Hair follicle dermal papilla cell (primary cell): ENCODE measurements around the gene EEF1G. TPM values are rescaled to one million over a fixed set of nuclear protein-coding genes. Genes with fewer than 3 reads are reported as not detected.

ENCODE experiments used
- small RNA-seq: library from RNA; depleted of rRNA; stranded (forward); fragments of <200 nt; gene quantifications from one replicate; pipeline ENCODE3, GENCODE V24; 2012
- total RNA-seq: library from RNA; depleted of rRNA; stranded (reverse); fragments of >200 nt; gene quantifications from 2 replicates; pipeline ENCODE4 v1.2.3, GENCODE V29; 2012

The EEF1G gene, protein sequence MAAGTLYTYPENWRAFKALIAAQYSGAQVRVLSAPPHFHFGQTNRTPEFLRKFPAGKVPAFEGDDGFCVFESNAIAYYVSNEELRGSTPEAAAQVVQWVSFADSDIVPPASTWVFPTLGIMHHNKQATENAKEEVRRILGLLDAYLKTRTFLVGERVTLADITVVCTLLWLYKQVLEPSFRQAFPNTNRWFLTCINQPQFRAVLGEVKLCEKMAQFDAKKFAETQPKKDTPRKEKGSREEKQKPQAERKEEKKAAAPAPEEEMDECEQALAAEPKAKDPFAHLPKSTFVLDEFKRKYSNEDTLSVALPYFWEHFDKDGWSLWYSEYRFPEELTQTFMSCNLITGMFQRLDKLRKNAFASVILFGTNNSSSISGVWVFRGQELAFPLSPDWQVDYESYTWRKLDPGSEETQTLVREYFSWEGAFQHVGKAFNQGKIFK
- total RNA-seq: 1,028 and 1,088 TPM in 2 replicates

DNA sequence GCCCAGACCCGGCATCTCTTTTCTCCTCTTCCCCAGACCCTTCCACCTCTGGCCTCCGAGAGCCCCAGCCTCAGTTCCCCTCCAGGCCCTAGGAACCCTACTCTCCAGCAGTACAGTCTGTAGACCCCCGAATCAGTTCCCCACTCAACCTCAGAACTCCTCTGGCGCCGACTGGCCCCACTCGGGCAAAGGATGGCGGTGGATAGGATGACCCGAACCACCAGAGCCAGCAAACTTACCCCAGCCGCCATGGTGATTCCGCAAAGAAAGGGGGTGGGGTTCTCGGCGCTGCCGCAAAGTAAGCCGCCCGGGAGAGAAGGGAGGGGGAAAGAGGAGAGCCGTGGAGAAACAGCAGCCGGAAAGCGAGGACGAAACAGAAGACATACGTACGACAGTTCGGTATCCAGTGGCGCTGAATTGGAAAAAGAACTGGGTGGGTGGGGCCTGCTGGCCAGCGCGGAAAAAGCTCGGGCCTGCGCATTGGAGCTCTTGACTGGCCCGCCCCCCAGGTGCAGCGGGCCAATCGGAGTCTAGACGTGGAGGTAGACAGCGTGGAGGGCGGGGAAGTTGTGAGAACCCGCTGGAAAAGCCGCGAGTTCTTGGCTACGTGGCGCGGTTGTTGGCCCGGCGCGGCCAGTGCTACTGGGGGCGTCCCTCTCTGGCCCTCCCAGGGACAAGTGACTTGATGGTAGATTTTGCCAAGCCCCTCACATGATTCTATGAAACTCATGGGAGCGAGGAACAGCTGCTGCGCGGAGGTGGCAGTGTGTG is at the start of gene EEF1G:
EEF1G (minus strand) TSS at position 300 of the 771 bp plus-strand sequence; CDS start at position 251, 49 bp downstream.

DNA sequence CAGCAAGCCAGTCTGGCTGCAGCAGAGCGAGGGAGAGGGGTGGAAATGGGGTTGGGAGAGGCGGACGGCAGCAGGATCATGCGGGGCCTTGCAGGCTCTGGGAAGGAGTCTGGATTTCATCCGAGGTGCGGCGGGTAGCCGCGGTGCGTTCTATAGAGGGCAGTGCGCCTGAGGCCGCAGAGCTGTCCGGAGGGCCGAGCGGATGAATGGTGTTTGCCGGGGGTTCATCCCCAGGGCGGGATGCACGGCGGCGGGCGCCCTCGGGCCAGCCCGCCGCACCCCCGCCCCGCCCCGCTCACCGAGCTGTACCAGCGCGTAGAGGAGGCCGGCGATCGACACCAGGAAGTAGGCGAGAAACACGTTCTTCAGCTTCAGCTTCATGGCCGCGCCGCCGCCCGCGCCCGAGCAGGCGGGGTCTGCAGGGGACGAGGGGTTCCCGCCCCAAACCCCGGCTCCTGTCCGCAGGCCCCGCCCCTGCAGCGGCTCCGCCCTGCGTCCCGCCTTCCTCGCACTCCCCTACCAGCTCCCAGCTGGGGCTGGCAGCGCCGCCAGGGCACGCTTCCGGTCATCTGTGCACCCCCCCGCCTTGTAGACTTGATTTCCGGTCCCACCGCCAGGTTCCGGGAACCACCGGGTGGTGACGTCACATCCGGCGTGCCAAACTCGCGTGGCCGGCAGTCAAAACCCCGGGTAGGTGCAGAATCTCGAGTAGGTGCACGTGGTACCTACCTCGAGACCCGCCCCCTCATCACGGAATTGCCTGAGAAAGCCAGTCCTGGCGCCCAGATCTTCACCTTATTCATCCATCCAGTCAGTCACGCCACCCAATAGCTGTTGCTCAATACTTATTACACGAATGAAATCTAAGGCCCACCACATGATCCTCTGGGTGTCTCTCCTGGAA is 48.1 kb upstream of the EEF1G start, which contains the start of gene B3GAT3:
B3GAT3 (minus strand) TSS at position 420 of the 904 bp plus-strand sequence; CDS start at position 381, 39 bp downstream.

DNA sequence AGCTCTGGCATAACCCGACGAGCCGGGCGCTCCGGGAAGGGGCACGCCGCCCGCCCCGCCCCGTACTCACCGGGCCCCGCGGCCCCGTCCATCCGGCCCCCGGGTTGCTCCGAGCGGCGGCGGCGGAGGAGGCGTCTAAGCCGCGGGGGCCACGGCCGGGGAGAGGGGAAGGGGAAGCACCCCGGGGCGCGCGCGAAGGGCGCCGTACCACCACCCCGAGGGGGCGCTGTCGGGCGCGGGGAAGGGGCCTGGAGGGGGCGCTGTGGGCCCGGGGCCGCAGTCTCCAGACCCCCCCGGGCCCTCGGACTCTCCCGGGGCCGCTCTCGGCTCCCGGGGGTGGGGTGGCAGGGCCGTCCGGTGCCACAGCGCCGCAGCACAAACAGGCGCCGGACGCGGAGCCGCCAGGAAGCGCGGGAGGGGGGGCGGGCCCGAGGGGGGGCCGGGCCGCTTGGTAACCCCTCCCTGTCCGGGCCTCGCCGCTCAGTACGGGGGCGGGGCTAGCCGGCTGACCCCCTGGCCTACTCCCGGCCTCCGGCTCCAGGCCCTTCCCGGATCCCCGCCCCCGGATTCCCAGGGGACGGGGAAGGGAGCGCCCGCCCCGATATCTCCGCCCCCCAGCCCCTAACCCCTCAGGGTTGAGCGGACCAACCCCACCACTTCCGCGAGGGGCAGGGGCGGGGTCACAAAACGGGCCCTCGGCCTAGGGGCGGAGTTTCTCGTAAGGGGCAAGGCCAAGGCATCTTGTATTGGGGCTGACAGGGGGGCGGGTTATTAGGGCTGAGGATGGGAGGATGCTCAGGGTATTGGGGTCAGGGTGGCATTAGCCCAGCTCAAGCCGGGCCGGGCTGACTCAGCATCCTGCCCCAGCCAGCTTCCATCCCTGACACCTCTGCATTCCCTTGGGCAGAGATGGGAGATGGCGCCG is 38.9 kb upstream of the EEF1G start, which contains the start of the genes EML3 and ROM1:
EML3 (minus strand) TSS at position 410 of the 925 bp plus-strand sequence; CDS start at position 92, 318 bp downstream.
ROM1 (plus strand) TSS at position 892 of the 925 bp plus-strand sequence; CDS start at position 917, 25 bp downstream.

DNA sequence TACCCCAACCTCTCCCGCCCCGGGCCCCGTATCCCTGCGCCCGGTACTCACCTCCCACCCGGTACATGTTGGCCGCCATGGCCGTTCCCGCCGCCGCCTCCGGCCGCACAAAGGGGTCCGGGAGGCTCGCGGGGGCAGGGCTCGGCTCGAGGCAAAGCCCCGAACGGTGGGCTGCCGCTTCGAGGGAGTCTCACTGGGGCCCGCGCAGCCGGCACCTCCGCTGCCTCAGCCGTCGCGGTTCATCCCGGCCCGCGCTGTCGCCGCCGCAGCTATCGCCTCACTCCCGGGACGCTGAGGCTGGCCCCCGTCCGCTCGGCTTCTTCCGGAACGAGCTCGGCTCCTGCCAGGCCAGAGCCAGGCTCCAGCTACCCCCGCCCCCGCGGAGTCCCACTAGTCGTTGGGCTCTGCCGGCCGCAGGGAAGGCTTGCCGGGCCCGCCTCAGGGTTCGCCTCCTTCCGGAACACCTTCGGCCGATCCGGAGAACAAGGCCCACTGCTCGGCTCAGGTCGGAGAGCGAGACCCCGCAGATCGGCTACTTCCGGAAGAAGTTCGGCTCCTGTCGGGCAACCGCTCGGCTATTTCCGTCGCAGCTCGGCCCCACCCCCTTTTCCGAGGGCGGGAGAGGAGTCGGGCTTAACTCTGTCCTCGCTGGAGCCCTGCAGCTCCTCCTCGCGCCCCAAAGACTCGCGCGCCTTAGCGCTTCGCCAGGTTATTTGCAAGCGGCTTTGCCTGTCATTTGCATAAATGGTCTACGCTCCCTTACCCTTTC is 27.9 kb upstream of the EEF1G start, which contains the start of gene MTA2:
MTA2 (minus strand) TSS at position 494 of the 769 bp plus-strand sequence; CDS start at position 79, 415 bp downstream.

DNA sequence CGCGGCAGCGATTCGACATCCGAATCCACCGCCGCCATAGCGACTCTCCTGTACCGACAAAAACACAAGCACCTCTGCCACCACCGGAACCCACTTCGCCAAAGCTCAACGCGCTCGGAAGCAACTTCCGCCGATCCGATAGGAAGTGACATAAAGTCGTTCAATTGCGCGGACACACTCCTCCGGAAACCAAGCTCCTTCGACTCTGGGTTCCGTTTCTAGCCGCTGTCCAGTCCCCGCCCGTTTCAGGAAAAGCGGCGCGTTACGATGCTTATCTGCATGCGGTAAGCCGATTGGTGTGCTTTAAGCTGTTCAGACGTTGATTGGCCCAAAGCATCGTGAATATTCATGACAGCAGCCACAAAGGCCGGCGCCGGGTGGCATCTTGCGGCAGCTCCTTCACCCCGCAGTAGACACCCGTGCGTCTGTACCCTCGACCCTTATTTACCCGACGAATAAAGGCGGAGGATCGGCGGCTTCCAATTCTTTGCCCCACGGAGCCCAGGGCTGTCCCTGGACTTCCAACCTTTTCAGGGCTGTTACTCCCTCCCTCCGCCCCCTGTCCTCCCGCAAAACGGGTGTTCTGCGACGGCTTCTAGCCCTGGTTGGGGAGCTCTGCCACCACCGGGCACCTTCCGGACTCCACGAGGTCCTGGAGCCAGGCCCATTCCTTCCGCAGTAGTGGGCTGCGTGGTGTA is 17.9 kb upstream of the EEF1G start, which contains the start of gene TUT1:
TUT1 (minus strand) TSS at position 76 of the 698 bp plus-strand sequence; CDS start at position 38, 38 bp downstream.

DNA sequence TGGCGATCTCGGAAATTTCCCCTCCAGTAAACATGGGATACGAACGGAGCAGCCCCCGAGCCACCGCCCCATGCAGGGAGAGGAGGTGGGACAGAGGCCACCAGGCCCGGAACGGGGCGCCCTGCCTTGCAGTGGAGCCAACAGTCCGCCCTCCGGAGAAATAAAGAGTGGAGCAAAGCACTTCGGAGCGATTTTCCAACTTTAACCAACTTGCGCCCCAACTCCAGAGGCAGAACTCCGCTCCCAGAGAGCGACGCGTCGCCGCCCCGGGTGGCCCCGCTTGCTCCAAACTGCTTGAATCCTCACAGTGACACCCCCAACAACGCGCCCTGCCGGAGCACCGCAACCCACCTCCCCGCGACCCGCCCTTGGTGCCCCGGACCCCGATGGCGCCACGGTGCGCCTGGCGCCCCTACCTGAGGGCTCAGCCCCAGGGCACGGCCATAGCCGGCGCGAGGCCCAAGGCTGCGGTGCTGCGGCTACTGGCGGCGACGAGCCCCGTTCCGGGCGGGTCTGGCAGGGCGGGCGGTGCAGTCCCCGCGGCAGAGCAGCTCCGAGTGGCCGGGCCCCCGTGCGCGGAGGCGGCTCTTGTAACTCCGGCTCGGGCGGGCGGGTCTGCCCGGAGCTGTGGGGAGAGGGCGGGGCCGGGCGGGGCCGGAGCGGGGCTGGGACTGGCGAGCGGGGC is 27.3 kb downstream of the EEF1G start, which contains the start of gene AHNAK:
AHNAK (minus strand) TSS at position 563 of the 685 bp plus-strand sequence. CDS start 10,708 bp downstream, outside the sequence.

Small RNA genes lying within 50 kb of the gene (small RNA-seq; reads per million reads assigned to genes)
- not detected for gene AP001458.1
- gene EEF1G: not detected
- not detected for gene MIR6747

Other genes starting within 250 kb of the EEF1G start
- gene ASRGL1, start 236.4 kb downstream of the EEF1G start, total RNA-seq: 0.32 TPM in 1 of 2 replicates, not detected in the other
- not detected in 2 replicates for gene SCGB1A1, start 154.9 kb downstream of the EEF1G start, total RNA-seq
- gene AHNAK, start 27.1 kb downstream of the EEF1G start, total RNA-seq: 953 and 967 TPM in 2 replicates
- 6.3 and 7.2 TPM in 2 replicates for gene TUT1, start 17.6 kb upstream of the EEF1G start, total RNA-seq
- gene MTA2, start 28.0 kb upstream of the EEF1G start, total RNA-seq: 138 and 161 TPM in 2 replicates
- gene EML3, start 38.9 kb upstream of the EEF1G start, total RNA-seq: 35.9 and 38.5 TPM in 2 replicates
- gene ROM1, start 39.4 kb upstream of the EEF1G start, total RNA-seq: 3.7 and 5.5 TPM in 2 replicates
- gene B3GAT3, start 48.1 kb upstream of the EEF1G start, total RNA-seq: 24.0 and 24.2 TPM in 2 replicates
- gene GANAB, start 72.7 kb upstream of the EEF1G start, total RNA-seq: 248 and 270 TPM in 2 replicates
- gene INTS5, start 79.4 kb upstream of the EEF1G start, total RNA-seq: 25.5 and 29.4 TPM in 2 replicates
- gene C11orf98, start 91.3 kb upstream of the EEF1G start, total RNA-seq: 14.9 and 20.3 TPM in 2 replicates
- gene CSKMT, start 91.4 kb upstream of the EEF1G start, total RNA-seq: 3.2 and 7.3 TPM in 2 replicates
- 4.4 and 5.6 TPM in 2 replicates for gene UQCC3, start 97.8 kb upstream of the EEF1G start, total RNA-seq
- 4.0 and 4.5 TPM in 2 replicates for gene LBHD1, start 98.4 kb upstream of the EEF1G start, total RNA-seq
- gene UBXN1, start 105.2 kb upstream of the EEF1G start, total RNA-seq: 70.9 and 82.1 TPM in 2 replicates
- gene LRRN4CL, start 115.6 kb upstream of the EEF1G start, total RNA-seq: 63.6 and 104 TPM in 2 replicates
- gene BSCL2, start 133.5 kb upstream of the EEF1G start, total RNA-seq: 47.2 and 64.5 TPM in 2 replicates
- not detected in 2 replicates for gene GNG3, start 133.8 kb upstream of the EEF1G start, total RNA-seq
- 7.5 and 10.9 TPM in 2 replicates for gene HNRNPUL2, start 153.6 kb upstream of the EEF1G start, total RNA-seq
- 27.9 and 36.0 TPM in 2 replicates for gene TTC9C, start 154.6 kb upstream of the EEF1G start, total RNA-seq
- 19.3 and 21.4 TPM in 2 replicates for gene ZBTB3, start 180.3 kb upstream of the EEF1G start, total RNA-seq
- gene POLR2G, start 187.7 kb upstream of the EEF1G start, total RNA-seq: 34.9 and 47.2 TPM in 2 replicates
- gene TAF6L, start 197.5 kb upstream of the EEF1G start, total RNA-seq: 13.5 and 19.5 TPM in 2 replicates
- gene TMEM179B, start 213.5 kb upstream of the EEF1G start, total RNA-seq: 38.0 and 38.1 TPM in 2 replicates
- gene TMEM223, start 218.1 kb upstream of the EEF1G start, total RNA-seq: 12.3 and 13.1 TPM in 2 replicates
- gene NXF1, start 231.5 kb upstream of the EEF1G start, total RNA-seq: 30.5 and 38.9 TPM in 2 replicates